GM23338 (cell line): ENCODE results near the gene HIP1. TPM values are rescaled to one million over a fixed set of nuclear protein-coding genes. Genes with fewer than 3 reads are reported as not detected.
A peak's percentile ranks its signal among the peaks of the same experiment; 100 is the strongest.

ENCODE experiments used
- ATAC-seq: fragments of 200-7000 bp; cut with Tn5 transposase; 3 replicates; pipeline ENCODE4 v1.9.1; 2020
- DNase-seq: peaks from one replicate; pipeline ENCODE4 v3.0.0-alpha.2; 2015; ENCODE audit warnings: low spot score
- H2AFZ ChIP-seq: fragments of 200-600 bp; sonication (generic); 2 replicates; pipeline ENCODE4 v1.8.0; 2016; ENCODE audit warnings: antibody characterized with exemption, mild to moderate bottlenecking, moderate library complexity
- H3F3A ChIP-seq: fragments of 200-600 bp; sonication (generic); replicated peaks from 2 replicates; pipeline ENCODE4 v1.8.0; 2017; ENCODE audit warnings: antibody characterized with exemption, mixed run types, low read depth
- H3K27ac ChIP-seq: fragments of 200-600 bp; sonication (generic); 2 replicates; pipeline ENCODE4 v1.6.1; 2016; ENCODE audit warnings: low read depth
- H3K27me3 ChIP-seq: fragments of 200-600 bp; sonication (generic); 2 replicates; pipeline ENCODE4 v1.8.0; 2016; ENCODE audit warnings: mild to moderate bottlenecking, mixed run types, moderate library complexity; ENCODE audit not compliant: insufficient read depth
- H3K36me3 ChIP-seq: fragments of 200-600 bp; sonication (generic); 2 replicates; pipeline ENCODE4 v1.8.0; 2016; ENCODE audit warnings: mild to moderate bottlenecking; ENCODE audit not compliant: insufficient read depth
- H3K4me1 ChIP-seq: fragments of 200-600 bp; sonication (generic); 2 replicates; pipeline ENCODE4 v1.8.0; 2016; ENCODE audit warnings: mild to moderate bottlenecking, moderate library complexity; ENCODE audit not compliant: insufficient read depth
- H3K4me2 ChIP-seq: fragments of 200-600 bp; sonication (generic); 2 replicates; pipeline ENCODE4 v1.7.1; 2017; ENCODE audit warnings: mixed run types
- H3K4me3 ChIP-seq: fragments of 200-600 bp; sonication (generic); 2 replicates; pipeline ENCODE4 v1.6.1; 2016; ENCODE audit warnings: mixed run types
- H3K79me2 ChIP-seq: fragments of 200-600 bp; sonication (generic); replicated peaks from 2 replicates; pipeline ENCODE4 v1.8.0; 2017; ENCODE audit warnings: mild to moderate bottlenecking; ENCODE audit not compliant: insufficient read depth
- H3K9me2 ChIP-seq: fragments of 200-600 bp; sonication (generic); 2 replicates; pipeline ENCODE4 v1.8.0; 2017; ENCODE audit not compliant: insufficient read depth
- H4K20me1 ChIP-seq: fragments of 200-600 bp; sonication (generic); replicated peaks from 2 replicates; pipeline ENCODE4 v1.8.0; 2017; ENCODE audit warnings: mild to moderate bottlenecking; ENCODE audit not compliant: insufficient read depth
- H3K27ac Mint-ChIP-seq: 2 replicates; pipeline ENCODE4 v1.8.0; 2020; ENCODE audit warnings: inconsistent platforms, mild to moderate bottlenecking, moderate library complexity, mixed read lengths
- H3K27me3 Mint-ChIP-seq: 3 replicates; pipeline ENCODE4 v1.8.0; 2022; ENCODE audit warnings: low read depth, mild to moderate bottlenecking, moderate library complexity, mixed read lengths, inconsistent platforms; ENCODE audit not compliant: insufficient read depth, poor library complexity
- H3K36me3 Mint-ChIP-seq: 3 replicates; pipeline ENCODE4 v1.8.0; 2021; ENCODE audit warnings: low read depth, mild to moderate bottlenecking, inconsistent platforms, moderate library complexity, mixed read lengths
- H3K4me1 Mint-ChIP-seq: 3 replicates; pipeline ENCODE4 v1.8.0; 2020; ENCODE audit warnings: mild to moderate bottlenecking, inconsistent platforms, mixed read lengths
- H3K4me3 Mint-ChIP-seq: 3 replicates; pipeline ENCODE4 v1.8.0; 2021; ENCODE audit warnings: moderate library complexity, mild to moderate bottlenecking, inconsistent platforms, mixed read lengths
- H3K9me3 Mint-ChIP-seq: 3 replicates; pipeline ENCODE4 v1.8.0; 2020; ENCODE audit warnings: moderate library complexity, mild to moderate bottlenecking, inconsistent platforms, mixed read lengths
- CREB1 ChIP-seq: fragments of 250-450 bp; sonication (Bioruptor Pico); IDR thresholded peaks from 2 replicates; pipeline ENCODE4 v1.5.0; 2020; ENCODE audit warnings: low read depth, mild to moderate bottlenecking, moderate library complexity
- EZH2 ChIP-seq: fragments of 200-600 bp; sonication (generic); IDR thresholded peaks from one replicate; pipeline ENCODE4 v1.8.0; 2017; ENCODE audit warnings: antibody characterized with exemption, mild to moderate bottlenecking, low read depth; ENCODE audit not compliant: unreplicated experiment
- EZH2phosphoT487 ChIP-seq: fragments of 200-600 bp; sonication (generic); IDR thresholded peaks from one replicate; pipeline ENCODE4 v1.8.1; 2018; ENCODE audit warnings: antibody characterized with exemption; ENCODE audit not compliant: unreplicated experiment
- JUNB ChIP-seq: IDR thresholded peaks from one replicate; pipeline ENCODE4 v1.6.1; 2016; ENCODE audit warnings: antibody characterized with exemption; ENCODE audit not compliant: unreplicated experiment
- POLR2AphosphoS5 ChIP-seq: IDR thresholded peaks from 2 replicates; pipeline ENCODE4 v1.6.1; 2016; ENCODE audit warnings: antibody characterized with exemption, low read depth
- STAT1 ChIP-seq: IDR thresholded peaks from one replicate; pipeline ENCODE4 v1.6.1; 2016; ENCODE audit warnings: antibody characterized with exemption; ENCODE audit not compliant: unreplicated experiment
- ZNF114 ChIP-seq: fragments of 250-450 bp; sonication (Bioruptor Pico); IDR thresholded peaks from 2 replicates; pipeline ENCODE4 v1.5.0; 2020; ENCODE audit warnings: mild to moderate bottlenecking, moderate library complexity
- polyA plus RNA-seq: library from polyadenylated mRNA; unstranded; fragments of >200 nt; fragmentation: Nextera tagmentation; extraction: Ambion mirVana; gene quantifications from 2 replicates; pipeline ENCODE4 v1.2.1, GENCODE V29; 2016
- total RNA-seq: library from RNA; depleted of rRNA; stranded (reverse); fragments of >200 nt; shearing (Covaris generic); gene quantifications from 2 replicates; pipeline ENCODE4 v1.2.3, GENCODE V29; 2014
- TF ChIP-seq, protein P1 (sequence below), 2 experiments: fragments of 200-600 bp in 1 of 2; sonication (generic) in 1 of 2; conservative IDR thresholded peaks; 2 replicates each; pipeline versions ENCODE4 v1.5.1 to v1.6.1; 2016 to 2017; ENCODE audit warnings: antibody characterized with exemption in 2 of 2, low read depth in 2 of 2, mild to moderate bottlenecking in 2 of 2, moderate library complexity in 1 of 2
- TF ChIP-seq, protein P2 (sequence below): IDR thresholded peaks from 2 replicates; pipeline ENCODE4 v1.6.1; 2016; ENCODE audit warnings: antibody characterized with exemption

Gene HIP1
- total and polyA plus RNA-seq, 2 experiments from 2014 or later: 24.9 to 80.8 TPM

DNA sequence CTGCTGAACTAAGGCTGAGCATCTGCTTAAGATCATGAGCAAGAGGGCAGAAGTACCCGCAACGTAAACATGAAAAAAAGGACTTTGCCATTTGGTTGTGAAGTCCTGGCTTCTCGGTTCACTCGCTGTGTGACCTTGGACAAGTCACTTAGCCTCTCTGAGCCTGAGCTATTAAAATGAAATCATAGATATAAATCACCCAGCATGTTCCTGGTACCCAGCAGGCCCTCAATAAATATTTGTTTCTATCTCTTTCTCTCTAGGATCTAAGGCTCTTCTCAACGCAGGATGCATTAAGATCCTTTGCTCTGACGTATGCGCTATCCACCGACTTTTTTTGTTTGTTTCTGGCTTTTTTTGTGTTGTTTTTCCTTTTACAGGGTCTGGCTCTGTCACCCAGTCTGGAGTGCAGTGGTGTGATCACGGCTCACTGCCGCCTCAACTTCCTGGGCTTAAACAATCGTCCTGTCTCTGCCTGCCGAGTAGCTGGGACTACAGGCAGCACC lies 6.7 kb downstream of the HIP1 start:
- no peaks in the 10 kb centered on the region for H4K20me1 ChIP-seq
- no peak overlapping the region for H3K4me3 ChIP-seq
- H3K27me3 ChIP-seq: no peaks in the 10 kb centered on the region
- DNase-seq: no peak
- H3K9me3 Mint-ChIP-seq: no peaks in the 10 kb centered on the region
- H3K9me2 ChIP-seq: no peaks in the 10 kb centered on the region
- H3F3A ChIP-seq: no peaks in the 10 kb centered on the region
- H2AFZ ChIP-seq: no peak overlapping the region
- no peaks in the 10 kb centered on the region for H3K36me3 ChIP-seq
- H3K79me2 ChIP-seq: no peaks in the 10 kb centered on the region
- no peaks in the 10 kb centered on the region for H3K36me3 Mint-ChIP-seq
- ATAC-seq: no peak
- H3K27ac ChIP-seq: no peak overlapping the region
- H3K4me1 ChIP-seq: peaks cover 23% of the 10 kb centered on the region
- H3K27ac Mint-ChIP-seq: no peak overlapping the region
- peaks cover 11% of the 10 kb centered on the region for H3K27me3 Mint-ChIP-seq
- TF ChIP-seq, protein P1, sequence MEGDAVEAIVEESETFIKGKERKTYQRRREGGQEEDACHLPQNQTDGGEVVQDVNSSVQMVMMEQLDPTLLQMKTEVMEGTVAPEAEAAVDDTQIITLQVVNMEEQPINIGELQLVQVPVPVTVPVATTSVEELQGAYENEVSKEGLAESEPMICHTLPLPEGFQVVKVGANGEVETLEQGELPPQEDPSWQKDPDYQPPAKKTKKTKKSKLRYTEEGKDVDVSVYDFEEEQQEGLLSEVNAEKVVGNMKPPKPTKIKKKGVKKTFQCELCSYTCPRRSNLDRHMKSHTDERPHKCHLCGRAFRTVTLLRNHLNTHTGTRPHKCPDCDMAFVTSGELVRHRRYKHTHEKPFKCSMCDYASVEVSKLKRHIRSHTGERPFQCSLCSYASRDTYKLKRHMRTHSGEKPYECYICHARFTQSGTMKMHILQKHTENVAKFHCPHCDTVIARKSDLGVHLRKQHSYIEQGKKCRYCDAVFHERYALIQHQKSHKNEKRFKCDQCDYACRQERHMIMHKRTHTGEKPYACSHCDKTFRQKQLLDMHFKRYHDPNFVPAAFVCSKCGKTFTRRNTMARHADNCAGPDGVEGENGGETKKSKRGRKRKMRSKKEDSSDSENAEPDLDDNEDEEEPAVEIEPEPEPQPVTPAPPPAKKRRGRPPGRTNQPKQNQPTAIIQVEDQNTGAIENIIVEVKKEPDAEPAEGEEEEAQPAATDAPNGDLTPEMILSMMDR (conservative IDR thresholded peaks at IDR 0.05; ENCODE audit: low read depth in 2 of 2): no peak
- no peak for TF ChIP-seq STAT1
- TF ChIP-seq, protein P2, sequence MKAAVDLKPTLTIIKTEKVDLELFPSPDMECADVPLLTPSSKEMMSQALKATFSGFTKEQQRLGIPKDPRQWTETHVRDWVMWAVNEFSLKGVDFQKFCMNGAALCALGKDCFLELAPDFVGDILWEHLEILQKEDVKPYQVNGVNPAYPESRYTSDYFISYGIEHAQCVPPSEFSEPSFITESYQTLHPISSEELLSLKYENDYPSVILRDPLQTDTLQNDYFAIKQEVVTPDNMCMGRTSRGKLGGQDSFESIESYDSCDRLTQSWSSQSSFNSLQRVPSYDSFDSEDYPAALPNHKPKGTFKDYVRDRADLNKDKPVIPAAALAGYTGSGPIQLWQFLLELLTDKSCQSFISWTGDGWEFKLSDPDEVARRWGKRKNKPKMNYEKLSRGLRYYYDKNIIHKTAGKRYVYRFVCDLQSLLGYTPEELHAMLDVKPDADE: no peak
- H3K4me2 ChIP-seq: no peak overlapping the region
- H3K4me3 Mint-ChIP-seq: no peak overlapping the region
- H3K4me1 Mint-ChIP-seq: peaks cover 26% of the 10 kb centered on the region

DNA sequence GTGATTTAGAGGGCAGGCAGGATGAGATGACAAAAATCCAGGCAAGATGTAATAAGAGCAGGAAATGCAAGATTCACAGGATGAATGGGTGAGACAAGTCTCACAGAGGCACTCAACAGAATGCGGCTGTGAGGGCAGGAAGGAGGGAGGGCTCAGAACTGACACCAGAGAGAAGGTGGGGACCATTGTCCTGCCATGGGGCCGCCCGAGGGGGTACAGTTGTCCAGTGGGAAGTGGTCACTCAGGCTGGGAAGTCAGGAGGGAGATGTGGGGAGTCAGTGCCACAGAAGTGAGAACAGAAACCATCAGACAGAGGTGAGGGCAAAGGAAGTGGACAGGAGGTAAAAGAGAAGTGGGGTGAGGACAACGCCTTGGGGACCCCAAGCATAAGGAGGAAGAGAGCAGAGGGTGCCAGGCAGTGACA lies 8.9 kb downstream of the HIP1 start:
- peaks cover 25% of the 10 kb centered on the region for H3K4me1 Mint-ChIP-seq
- peak overlapping the region; percentile 78 for H3K27ac Mint-ChIP-seq
- Histone ChIP-seq H3K27me3 (no peaks in the 10 kb centered on the region), H3K4me2 (no peak overlapping the region; the same call in 1 of the 2 replicates), H3K4me3 (no peak overlapping the region), H4K20me1 (no peaks in the 10 kb centered on the region), H3K79me2 (no peaks in the 10 kb centered on the region), H3K27ac (peak overlapping the region; percentile 82), H3K9me2 (no peaks in the 10 kb centered on the region), H2AFZ (no peak overlapping the region), H3F3A (no peaks in the 10 kb centered on the region), H3K36me3 (no peaks in the 10 kb centered on the region), H3K4me1 (peaks cover 19% of the 10 kb centered on the region)
- H3K36me3 Mint-ChIP-seq: no peaks in the 10 kb centered on the region
- peaks cover 10% of the 10 kb centered on the region for H3K27me3 Mint-ChIP-seq
- ATAC-seq (no peak), DNase-seq (peak; percentile 37)
- H3K9me3 Mint-ChIP-seq: no peaks in the 10 kb centered on the region
- no peak overlapping the region for H3K4me3 Mint-ChIP-seq
- no peak for TF ChIP-seq EZH2phosphoT487
- TF ChIP-seq, protein P1 (conservative IDR thresholded peaks at IDR 0.05; ENCODE audit: low read depth in 2 of 2): no peak
- no peak for TF ChIP-seq EZH2
- TF ChIP-seq JUNB: no peak
- TF ChIP-seq, protein P2: no peak
- TF ChIP-seq POLR2AphosphoS5: no peak
- no peak for TF ChIP-seq STAT1
- TF ChIP-seq CREB1 (CRISPR knock-in tag): no peak
- TF ChIP-seq ZNF114 (CRISPR knock-in tag): no peak
